GF-D8 (cell line): ENCODE results near the gene ANK3.

Source experiments
- DNase-seq: peaks from one replicate; lab custom pipeline; 2025; lab: John Stamatoyannopoulos, UW

ANK3 gene

DNA sequence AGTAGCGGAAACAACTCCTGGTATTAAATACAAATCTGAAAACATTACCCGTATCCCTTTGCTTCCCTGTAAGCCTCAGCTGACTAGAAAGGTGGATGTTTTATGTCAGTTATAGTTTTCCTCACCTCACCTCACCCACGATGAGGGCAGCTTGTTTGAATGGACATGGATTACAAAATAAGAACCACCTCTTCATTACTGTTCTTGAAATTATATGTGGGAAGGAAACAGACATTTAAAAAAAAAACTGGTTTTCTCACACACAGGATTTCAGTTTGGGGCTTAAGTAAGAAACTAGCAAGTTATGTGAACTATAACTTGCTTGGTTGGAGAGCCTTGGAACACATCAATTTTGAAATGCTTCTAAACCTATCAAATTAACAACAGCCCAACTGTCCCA lies 250.4 kb downstream of the ANK3 start:
- DNase-seq = no peak

- no peak for DNase-seq
Measured at GRCh38 chr10:60138842-60139241, 250.8 kb downstream of the ANK3 start.

- DNase-seq = no peak
Measured at GRCh38 chr10:60138026-60138425, 251.6 kb downstream of the ANK3 start.

- no peak for DNase-seq
Measured at GRCh38 chr10:60137292-60137992, 252.2 kb downstream of the ANK3 start.

GRCh38 chr10:60135020-60135419 lies 254.7 kb downstream of the ANK3 start:
- no peak for DNase-seq

DNA sequence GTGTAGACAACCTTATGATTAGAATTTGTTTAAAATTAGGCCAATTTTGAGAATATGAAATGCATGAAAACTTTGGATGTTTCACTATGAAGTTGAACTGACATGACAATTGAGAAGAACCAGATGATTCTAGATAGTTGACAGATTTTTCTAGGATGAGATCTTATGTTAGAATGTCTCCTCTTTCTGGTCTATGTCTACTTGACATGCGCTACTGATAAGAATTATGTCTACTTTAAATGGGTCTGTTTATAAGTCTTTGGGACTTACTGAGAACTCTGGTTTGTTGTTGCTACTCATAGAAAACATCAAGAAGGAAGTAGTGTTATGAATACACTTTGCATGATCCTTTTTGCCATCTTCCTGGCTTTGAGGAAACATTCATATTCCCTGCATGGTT lies 255.1 kb downstream of the ANK3 start:
- DNase-seq = no peak

DNA sequence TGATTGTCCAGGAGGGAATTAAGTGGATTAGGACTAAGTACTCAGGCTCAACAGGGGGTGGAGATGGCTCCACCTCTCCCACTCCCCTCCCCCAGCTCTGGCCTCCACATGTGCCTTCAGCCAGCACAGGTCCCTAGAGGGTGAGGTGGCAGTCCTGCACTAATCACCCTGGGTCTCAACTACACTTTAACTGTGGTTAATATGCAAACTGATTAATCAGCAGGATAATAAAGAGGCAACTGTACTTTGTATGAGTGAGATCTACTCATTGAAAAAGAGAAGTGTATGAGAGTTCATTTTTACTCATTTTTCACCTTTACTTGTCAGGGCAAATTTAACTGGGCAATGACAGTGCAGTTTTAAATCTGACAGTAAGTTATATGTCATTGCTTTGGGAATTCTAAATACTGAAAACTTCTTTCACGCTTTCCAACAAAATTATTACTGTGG lies 259.5 kb downstream of the ANK3 start:
- DNase-seq = no peak

DNA sequence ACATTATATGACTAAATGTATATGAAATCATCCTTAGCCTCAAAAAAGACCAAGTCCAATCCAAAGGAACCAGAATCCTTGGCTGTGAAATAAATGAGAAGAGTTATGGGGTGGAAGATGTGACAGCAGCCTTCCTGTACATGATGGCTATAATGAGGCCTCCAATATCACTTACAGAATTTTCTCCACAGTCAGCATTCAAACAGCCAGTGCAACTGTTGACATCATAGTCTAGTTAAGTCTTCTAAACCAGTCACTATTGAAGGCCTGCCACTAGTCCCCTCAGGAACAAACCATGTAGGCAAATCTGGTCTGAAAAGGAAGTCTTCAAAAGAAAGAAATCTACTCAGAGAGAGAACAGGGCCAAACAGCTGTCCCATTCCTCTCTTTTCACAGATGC lies 263.8 kb downstream of the ANK3 start:
- no peak for DNase-seq

DNA sequence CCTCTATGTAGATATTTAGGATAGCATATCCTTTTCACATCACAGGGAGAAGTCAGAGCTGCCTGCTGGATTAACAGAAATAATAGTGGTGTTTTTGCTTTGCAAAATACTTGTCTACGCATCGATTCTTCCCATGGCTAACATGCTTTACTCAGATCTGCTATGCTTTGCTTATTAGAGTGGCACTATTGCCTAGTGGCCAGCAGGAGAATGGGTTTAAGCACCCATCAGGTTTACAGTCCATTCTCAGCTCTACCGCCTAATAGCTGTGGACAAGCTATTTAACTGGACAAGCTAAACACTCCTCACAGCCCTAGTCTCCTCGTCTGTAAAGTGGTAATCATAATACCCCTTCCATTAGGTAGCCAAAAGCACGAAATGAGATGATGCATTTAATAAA lies 265.1 kb downstream of the ANK3 start:
- no peak for DNase-seq

DNA sequence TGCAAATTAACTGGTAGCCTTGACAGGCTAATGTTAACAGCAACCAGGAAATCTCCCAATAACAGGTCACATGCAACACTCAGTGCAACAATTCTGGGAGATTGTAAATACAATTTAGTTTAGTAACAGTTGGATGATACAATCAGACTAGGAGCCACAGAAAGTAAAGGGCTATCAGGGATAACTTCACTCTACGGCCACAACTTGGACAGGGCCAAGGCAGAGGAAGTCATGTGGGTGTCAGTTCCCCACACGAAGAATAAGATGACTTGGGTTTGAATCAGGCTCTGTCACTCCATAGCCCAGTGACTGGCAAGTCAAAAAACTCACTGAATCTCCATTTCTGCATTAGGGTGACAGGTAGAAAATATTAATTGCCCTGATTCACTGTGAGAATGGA lies 266.0 kb downstream of the ANK3 start:
- no peak for DNase-seq

DNA sequence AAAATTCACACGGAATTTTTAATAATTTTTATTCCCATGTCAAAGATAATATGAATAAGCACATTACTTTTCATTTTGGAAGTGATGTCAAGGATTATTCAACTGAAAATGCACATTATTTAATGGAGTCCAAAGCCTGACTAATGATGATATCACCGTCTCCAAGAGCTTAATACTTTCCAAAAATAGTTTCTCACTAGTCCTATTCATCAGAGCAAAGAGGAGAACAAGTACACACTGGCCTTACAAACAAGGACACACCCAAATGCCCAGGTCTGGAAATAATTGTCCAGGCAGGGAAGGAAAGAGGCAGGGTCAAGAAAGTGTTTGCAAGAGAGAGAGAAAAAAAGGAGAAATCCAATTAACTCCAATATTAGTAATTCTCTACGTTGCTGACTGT lies 266.5 kb downstream of the ANK3 start:
- DNase-seq = no peak

DNA sequence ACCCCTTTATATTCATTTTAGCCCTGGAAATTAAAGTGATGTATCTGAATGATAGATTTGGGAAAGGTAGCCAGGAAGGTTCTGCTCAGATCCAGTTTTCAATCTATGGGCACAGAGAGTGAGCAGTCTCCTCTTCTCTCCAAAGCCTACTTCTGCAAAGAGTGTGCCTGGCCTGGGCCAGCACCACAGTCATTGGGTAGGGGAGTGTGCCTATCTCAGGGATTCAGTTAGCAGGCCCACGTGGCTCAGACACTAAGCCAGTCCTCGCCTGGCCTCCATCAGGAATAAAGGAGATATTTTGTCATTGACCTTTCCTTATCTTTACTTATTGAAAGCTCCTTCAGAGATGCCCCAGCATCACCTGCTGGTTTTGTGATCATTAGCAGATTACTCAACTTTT lies 267.5 kb downstream of the ANK3 start:
- DNase-seq = no peak

DNA sequence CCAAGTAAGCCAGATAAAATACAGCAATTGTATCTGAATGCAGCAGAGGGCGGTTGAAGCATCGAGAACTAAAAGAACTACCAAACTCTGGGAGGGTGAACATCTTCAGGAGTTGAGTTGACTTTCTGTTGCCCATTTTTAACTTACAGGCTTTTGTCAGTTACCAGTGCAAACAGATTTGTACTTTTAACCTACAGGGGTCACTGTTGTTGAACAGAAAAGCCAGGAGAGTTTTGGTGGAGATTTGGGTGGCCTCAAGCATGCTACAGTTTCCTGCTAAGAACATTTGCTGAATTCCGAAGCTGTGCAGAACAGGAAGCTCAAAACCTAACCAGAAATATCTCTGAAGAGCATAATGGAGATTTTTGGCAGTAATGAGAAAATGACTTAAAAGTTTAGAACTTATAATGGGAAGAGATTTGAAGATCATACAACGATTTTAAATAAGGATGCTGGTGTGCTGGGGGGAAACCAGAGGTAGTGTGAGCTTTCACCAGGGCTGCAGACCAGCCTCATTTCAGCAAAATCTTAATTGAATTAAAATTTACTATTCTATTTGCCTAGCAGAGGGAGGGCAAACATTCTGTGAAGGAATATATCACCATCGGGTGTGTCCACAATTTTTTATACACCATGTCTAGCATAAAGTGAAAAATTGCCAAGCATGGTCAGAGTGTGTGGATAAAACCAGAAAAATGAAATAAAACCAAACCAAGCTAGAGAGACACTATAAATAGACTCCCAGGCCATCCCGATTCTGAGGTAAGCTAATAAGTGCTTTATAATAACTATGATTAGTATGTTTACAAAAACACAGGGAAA lies 274.7 kb downstream of the ANK3 start:
- DNase-seq = no peak

DNA sequence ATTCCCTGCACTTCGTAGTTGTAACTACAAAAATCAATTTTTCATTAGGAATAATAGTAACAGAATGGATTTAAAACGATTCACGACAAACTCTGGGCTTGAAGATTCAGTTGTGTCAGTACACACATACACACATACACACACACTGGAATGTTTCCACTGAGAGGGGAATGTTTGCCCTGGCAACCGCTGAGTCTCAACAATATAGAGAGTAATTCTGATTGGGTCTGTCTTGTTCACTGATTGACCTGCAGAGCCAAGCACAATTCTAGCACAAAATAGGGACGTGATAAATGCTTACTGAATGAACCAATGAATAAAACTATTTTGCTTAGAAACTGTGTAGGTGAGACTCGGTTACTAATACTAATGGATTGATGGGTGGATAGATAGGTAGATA lies 278.9 kb downstream of the ANK3 start:
- no peak for DNase-seq

- DNase-seq = no peak
Measured at GRCh38 chr10:60107308-60107976, 282.2 kb downstream of the ANK3 start.

DNA sequence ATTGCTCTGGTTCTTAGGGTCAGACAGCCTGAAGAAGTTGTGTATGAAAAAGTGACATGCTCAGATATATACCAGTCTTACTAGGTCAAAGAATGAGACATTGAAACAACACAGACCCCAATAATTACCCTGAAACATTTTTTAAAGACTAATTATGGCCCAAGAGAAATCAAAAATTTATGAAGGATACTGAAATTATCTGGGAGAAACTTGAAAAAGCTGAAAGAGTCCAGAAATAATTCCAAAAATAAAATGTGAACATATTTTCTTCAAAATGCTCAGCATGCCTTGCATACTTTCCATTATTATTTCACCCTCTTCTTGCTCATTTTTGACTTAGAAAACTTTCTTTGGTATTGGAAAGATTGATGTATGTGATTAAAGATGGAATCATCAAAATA lies 284.4 kb downstream of the ANK3 start:
- DNase-seq = no peak

DNA sequence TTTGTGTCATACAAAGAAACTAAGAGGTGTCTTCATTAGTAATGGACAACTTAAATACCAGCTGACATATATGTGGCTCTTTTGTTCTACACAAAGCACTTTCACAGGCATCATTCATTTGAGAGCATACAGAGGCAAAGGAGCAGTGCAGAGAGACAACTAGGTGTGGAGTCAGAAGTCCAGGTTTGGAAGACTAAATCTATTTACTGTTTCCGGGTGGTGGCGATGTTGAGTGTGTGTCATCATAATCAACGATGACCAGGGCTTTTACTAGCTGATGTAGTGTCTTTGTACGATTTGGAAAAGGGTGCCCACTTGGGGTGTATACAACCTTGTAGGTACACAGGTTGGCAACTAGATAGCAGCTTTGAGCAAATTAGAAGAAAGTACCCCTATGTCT lies 287.9 kb downstream of the ANK3 start:
- no peak for DNase-seq

- no peak for DNase-seq
Measured at GRCh38 chr10:60099998-60100747, 289.5 kb downstream of the ANK3 start.

DNA sequence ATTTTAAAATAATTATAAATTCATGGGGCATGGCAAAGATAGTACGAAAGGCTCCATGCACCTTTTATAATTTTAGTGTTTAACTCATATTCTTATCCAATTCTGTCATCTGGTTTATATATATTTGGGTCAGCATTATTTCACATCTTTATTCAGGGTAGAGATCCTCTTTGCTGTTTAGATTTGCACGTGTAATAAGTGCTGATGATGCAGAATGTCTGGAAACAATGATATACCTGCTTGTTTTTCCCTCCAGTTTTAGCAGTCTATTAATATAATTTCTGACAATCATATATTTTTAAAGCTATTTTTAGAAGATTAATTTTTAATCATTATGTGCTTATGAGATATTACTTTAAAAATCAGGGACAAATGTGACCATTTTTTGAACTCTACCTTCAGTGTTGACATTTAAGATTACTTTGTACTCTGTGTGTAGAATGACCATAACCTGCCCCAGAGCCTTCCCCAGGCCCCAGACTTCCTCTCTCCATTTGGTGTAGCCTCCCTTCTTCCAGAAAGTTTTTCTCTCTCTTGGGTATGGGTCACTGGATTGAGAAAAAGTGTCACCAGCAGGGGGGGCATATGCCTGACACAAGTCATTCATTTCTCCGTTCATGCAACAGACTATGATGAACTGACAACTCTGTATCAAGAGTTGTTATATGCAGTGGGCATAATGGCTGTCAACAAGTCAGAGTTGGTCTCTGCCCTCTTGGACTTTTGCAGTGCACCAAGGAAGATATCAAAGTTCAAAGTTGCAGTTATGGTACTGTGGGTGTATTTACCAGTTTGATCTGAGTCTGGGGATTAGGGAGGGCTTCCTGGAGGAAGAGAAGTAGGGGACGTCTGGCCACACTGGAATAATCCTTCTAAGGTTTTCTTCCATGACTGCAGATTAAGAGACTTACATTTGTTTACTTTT lies 290.7 kb downstream of the ANK3 start:
- DNase-seq = no peak

- DNase-seq = no peak
Measured at GRCh38 chr10:60096761-60097513, 292.7 kb downstream of the ANK3 start.
